Measurements from ENCODE around the gene NFIA.

The NFIA gene
- total RNA-seq, result 18.7 to 18.9 reads per million in 2 donors

DNA sequence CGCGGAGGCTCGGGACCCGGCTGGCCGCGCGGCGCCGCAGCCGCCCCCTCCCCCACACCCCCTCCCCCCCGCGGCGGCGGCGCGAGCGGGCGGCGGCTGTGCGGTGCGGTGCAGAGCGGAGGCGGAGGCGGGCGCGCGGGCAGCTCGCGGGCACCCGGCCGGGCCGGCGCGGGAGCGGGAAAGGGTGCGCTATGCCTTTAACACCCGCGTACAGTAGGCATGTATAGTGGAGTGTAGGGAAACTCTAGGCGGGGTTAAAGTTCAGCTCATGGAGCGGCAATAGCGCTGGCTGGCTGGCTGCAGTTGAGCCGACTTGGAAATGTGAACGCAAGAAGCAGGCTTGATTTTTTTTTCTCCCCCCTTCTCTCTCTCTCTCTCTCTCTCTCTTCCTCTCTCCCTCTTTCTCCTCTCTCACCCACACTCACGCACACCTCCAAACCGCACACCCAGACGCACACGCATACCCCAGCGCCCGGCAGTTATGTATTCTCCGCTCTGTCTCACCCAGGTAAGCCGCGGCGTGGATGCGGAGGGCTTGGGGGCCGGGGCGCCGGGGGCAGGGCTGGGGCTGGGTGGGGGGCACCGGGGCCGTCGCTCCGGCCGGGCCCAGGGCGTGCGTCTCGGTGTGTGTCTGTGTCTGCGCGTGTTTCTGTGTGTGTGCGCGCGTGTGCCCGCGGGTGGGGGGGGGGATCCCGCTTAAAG is at the start of gene NFIA:
Gene NFIA (plus strand): TSS at position 251 of the 702 bp plus-strand sequence.
- DNase-seq, result no peak

DNA sequence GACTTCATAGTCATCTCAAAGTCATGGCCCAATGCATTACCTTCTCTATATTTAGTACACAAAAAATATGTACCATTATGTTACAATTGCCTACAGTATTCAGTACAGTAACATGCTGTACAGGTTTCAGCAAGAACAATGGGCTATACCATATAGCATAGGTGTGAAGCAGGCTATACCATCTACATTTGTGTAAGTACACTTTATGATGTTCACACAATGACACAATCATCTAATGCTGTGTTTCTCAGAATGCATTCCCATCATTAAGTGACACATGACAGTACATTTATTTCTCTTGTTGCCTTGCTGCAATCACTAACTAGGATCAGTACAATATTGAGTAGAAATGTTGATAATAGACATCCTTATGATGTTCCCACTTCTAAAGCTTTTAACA is 46.5 kb upstream of the NFIA start:
- DNase-seq, result no peak

DNA sequence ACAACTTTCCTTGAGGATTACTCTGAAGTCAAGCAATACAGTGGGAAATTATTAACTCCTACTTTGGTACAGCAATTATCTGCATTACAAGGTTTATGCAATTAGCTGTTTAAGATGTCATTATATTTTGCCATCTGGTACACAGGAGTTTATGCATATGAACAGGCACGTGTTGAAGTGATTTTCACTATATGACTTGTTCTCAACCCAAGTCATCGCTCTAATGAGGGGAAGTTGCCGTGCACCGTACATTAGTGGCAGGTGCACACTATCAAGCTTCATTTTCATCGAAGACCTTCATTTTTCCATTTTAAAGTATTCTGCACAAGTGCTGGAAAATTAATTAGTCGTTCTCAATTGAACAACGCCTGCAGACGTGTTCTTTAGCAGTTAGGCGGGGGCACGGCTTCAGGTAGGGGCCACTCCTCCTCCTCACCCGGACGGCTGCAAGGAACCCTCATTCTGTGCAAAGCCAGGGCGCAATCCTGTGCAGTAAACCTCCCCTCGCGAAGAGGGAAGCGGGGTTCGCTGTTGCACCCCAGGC is 39.8 kb upstream of the NFIA start:
- no peak for DNase-seq

DNA sequence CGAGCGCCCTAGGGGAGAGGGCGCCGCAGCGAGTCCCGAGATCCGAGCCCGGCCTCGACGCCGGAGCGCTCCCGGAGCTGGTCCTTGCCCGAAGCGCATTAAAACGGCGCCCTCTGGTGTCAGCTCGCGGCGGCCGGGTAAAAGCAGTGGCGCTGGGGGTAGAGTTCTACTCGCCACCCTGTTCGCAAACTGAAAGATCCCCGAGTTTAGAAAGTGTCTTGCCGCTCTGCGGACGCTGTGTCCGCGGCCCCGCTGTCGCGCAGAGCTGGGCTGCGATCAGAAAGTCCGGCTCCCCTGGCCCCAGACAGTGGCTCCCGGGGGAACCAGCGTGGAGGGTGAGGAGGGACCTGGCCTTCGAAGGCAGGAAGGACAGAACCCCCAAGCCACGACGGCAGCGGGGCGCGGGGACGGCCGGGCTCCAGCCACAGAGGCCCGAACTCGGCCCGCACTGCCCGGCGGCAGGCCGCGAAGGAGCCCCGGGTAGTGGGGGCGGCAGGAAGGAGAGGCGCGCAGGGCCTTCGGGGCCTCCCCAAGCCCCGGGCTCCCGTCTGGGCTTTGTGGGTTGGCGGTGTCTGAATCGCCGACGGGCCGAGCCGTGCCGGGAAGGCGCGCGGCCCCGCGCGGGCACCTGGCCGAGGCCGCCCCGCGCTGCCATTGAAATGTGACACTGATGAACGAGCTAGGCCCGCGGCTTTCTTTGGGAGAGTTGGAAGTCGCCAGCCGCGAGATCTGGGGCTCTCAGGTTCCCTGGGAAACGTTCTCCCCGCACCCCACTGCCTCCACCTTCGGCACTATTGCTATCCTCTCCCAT is 39.1 kb upstream of the NFIA start:
- peak; percentile 61 for DNase-seq

DNA sequence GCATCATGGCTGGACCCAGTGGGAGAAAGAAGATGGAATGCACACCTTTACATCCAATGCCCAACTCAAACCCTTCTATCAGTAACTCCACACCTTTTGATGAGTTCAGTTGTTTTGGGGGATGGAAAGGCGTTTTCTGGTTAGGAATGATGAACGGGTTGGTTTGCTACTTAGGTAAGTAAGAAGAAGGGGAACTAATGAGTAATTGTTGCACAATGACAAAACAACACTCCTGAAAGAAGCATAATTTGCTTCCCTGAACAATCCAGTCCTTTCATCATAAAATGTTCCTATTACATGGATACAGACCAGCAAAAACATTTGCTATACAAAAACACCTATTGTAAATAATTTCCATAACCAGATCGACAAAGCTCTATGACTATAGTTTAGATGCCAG is 35.9 kb upstream of the NFIA start:
- DNase-seq, result no peak

DNA sequence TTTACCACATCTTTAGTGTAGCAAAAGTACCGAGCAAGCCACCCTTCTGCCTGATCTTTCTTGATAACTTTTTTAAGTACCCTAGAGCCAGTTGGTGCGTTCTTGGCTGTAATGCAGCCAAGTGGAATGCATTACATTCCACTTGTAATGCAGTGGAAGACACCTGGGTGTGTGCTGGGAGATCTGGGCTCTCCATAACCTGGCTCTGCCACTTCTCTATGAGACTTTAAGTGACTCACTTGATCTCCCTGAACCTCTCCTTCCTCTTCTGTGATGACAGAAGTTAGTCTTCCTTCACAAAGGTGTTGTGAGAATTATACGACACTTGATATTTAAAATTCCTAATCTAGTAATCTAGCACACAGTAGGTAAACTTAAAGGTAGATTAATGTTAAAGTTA is 35.3 kb upstream of the NFIA start:
- no peak for DNase-seq

DNA sequence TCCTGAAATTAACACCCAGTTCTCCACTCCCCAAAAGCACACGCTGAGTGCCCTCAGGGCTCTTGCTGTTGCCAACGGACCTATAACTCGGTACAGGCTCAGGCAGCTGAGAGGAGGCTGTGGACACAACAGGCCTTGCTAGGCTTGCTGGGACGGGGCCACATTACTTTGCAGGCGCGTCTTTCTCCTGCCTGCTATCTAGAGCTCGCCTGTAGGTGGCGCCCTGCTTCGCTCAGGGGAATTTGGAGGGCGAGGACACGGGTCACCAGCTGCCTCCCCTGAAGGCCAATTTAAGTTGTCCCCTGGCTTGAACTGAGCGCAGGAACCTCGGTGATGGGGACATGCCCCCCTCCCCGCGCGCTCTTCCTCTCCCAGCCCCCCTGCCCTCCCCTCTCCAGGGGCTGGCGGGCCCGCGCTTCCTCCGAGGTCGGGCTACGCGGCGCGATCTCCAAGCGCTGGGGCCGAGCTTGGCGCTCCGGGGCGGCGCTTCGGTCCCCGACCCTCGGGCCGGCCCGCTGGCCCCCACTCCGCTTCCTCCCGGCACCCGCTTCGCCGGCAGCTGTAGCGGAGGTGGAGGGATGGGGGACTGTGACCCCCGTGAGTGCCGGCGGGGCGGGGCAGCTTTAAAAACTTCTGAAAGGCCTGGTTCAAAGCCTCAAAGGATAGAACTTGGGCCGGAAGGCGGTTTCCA is 32.4 kb upstream of the NFIA start:
- DNase-seq, result peak; percentile 40

DNA sequence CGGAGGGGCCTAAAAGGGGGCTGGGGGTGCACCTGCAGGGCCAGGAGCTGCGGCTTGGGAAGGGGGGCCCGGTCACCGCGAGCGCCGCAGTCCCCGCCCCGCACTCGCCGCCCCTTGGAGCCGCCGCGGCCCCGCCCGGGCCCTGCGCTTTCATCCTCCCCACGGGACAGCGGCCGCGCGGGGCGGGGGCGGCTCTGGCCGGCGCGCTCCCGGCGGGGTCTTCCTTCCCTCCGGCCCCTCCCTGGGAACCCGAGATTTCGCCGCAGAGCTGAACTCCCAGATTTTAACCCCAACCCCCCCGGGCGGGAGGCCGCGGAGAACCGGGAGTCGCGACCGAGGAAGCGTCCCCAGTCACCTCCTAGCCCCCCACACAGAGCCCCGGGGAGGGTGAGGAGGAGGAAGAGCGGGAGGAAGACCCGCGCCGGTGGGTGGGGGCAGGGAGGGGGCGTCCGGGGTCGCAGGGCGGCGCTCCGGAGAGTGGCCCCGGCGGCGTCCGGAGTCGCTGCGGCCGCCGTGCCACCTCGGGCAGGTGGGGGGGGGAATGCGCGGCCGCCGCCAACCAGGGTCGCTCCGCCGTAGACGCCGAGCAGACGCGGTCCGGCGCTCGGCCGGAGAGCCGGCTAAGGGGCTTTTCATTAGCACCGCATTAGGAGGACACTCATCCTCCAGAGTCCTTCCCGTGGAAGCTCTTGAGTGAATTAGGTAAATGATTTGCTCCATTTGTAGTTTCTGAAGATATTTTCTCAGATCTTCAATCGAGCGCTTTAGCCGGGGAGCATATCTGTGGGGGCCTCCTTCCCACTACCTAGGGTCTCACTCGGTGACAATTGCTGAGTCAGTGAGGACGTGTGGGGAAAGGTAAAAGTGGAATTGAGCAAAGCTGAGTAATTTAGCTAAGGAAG is 31.6 kb upstream of the NFIA start:
- no peak for DNase-seq

DNA sequence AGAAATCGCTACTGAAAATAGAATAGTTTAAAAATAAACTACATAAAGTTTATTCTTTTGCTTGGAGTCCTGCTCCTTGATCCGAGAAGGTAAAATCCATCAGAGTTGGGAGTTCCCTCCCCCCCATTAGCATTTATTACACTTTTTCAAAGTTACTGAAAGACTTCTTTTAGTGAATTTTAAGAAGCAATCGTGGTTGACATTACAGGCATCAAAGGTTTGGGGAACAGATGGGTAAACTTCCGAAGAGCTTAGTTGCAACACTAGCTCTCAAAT is 31.0 kb upstream of the NFIA start:
- DNase-seq, result no peak

DNA sequence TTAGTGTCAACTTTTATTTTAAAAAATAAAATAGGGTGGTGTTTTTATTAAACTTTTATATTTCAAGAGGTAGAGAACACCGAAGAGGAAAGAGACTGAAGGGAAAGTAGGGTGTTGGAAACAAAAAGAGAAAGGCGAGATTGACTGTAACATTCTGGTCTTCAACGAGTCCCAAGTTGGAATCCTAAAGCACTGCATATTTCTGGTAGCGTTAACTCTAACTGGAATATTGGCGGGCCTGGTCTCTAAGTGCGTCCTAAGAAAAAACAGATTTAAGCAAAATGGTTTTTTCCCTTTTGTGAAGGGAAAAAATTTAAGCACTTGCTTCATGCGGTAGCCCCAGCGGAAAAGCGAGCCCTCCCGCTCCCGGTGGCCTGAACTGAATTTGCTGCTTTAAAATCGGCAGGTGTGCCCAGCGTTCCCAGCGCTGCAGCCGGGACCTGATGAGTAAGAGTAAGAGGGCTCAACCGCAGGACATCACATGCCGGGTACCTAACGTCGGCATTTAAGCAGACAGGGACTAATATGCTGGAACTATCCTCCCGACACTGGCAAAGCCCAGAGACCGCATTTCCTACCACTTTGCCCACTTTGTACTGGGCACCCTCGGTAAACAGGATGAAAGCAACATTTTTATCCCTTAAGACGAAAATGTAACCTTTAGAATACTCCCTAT is 30.5 kb upstream of the NFIA start:
- DNase-seq, result no peak

DNA sequence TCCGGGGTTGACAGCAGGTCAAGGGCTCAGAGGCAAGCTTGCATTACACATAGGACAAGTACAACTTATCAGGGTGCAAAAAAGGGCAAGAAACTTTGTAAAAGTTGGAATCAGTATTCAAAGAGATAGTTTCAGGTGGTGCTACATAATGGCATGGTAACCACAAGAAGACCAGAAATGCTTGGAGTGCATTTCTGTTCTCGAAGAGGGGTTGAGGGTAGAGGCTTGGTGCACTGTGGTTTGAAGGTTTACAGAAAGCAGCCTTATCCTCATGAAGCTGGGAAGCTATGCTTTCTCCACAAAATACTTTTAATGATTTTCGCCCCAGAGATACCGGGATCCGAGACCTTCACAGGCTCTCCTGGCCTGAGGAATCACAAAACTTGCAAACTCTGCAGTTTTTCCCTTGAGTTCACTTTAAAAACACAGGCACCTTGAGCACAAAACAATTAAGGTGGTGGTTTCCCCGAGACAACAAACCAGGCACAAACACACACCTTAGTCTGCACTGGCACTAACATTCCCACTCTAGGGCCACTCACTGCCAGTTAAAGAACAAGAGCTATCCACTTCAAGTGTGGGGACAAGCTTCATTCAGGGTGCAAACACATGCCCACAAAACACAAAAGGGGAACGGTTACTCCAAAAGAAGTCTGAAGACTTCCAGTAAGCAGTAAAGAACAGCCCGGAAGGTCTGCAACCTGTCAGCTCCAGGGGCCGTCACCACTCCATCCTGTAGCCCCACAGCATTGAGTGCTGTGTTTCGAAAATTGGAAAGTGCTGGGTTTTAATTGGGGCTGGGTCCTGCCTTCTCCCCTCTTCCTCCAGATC is 29.8 kb upstream of the NFIA start:
- DNase-seq, result no peak

DNA sequence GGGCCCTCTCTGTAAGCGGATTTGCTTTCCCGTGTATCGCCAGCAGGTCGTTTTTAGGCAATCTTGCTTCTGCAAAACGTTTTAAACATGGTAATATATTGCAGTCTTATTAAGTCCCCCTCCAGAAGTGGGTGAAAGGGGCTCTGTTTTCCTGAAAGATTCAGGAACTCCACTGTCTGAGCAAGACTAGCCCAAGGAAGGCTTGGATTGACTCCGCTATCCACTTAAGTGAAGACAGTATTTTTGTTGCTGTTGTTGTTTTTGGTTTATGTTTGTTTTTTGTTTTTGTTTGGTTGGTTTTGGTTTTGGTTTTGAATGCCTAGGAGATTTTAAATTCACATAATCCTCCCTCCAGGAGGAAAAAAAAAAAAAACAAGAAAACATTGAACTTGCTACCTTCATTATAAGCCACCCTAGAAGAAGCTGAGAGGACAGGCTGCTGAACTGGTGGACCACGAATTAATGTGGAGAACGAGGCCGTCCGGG is 29.1 kb upstream of the NFIA start:
- DNase-seq, result no peak

DNA sequence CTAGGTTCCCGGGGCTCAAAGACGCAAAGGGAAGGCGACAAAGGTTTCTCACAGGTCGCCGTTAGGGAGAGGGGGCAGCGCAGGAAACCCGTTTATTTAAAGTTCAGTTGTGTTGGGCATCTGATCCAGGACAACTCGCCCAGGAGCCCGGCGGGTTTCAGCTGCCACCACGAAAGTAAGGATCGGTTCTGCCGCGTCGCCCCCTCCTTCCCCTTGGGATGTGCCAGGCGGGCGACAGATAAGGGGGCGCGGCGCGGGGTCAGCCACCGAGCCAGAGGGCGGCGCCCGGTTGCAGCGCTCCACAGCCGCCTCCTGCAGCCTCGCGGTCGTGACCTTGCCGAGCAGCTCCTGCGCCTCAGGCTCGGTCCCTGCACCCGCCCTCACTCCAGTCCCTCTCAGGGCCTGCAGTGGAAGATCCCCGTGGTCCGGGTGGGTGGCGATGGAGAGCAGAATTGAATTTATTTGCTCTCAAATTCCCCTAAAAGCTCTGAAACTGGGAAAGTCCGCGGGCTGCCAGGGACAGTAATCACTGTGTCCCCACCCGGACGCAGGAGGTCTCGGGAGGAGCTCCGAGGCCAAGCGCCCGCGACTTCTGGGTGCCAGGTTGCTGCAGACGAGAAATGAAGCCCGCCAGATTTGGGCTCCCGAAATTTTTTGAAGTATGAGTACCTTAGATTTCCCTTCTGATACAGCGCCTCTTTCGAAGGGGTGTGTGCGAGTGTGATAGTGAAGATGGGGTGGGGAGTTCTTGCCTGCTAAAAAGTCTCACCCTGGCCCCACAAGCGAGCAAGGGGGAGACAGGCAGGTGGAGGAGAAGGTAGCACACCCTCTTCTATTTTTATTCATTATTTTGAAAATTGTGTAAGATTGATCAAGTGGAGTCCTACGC is 28.4 kb upstream of the NFIA start:
- DNase-seq, result no peak

DNA sequence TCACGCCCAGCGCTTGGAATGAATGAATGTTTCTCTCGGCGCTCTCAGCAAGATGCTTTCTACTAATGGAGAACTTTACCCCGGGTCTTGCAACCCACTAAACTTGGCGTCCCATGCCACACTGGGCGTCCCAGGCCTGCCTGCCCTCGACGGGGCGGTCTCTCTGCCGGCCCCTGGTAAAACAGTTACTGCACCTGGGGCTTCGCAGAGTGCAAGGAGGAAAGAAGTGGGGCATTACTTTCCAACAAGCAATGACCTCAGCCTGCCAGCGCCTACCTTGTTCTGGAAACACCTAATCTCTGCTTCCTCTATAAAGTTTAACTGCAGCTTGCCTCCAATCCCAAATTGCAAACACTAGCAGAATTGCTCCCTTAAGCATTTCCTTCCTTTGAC is 27.8 kb upstream of the NFIA start:
- no peak for DNase-seq

DNA sequence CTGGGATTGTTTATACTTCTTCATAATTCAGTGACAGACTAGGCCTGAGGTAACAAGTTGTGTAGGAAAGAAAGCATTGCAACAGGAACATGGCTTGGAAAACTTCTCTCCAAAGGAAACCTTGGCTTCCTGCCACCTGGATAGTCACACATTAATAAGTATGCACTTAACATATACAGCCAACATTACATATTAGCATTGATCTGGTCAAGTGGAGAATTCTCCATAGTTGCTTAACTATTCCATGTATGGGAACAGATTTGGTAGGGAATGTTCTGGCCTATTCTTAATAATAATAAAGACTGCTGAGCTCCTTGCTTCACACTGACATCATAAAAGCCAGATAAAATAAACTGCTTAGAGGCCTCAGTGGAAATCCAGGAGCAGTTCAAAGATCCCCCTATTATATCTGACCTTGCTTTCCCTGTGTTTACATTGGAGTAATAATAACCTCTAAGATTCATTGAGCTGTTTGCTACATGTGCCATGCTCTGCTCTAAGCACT is 27.2 kb upstream of the NFIA start:
- DNase-seq, result no peak

DNA sequence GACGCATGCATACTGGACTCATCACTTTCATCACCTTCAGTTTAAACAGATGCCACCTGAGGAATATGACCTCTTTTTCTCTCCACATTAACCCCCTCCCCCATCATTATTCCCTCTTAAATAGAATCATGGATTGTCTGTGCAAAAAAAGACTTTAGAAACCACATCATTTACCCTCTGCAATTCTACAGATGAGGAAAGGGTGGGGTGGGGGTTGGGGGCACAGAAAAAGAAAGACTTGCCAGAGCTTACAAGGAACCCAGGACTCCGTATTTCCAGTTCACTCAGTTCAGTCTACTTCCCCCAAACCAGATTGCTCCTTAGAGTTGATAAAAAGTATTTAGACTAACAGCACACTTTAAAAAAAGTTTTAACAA is 26.2 kb upstream of the NFIA start:
- no peak for DNase-seq

DNA sequence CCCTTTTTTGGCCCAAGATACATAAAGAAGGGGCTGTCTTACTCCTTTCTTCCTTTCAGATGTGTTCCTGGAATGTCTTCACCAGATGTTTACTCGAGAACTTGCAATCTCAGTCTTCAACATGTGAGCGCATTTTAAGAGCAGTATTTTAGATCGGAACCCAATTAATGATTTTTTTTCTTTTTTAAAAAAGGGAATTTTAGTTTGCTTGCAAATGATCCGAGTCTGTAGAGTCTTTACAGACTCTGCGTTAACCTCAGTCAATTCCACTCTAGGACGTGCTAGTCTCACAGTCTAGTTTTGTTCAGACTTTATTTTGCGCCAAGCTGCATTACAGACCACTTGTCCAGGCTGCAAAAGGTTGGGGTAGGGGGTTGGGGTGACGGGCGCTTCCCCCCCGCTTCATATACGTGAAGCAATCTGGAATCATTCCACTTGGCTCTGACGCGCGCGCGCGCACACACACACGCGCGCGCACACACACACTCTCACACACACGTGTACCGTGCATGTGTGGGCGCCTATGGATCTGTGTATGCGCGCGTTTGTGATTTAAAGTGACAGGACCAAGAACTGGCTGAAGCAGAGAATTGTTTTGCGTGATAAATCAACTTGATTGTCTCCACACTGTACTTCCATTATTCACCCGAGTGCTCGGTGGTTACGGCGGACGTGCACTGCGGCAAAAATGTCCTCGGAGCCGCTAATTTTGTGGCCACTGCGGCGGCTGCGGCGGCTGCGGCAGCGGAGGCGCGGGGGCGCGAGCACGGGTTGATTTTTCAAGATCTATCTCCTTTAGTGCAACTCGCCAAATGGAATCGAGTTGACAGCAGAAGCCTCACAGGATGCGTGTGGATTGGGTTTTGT is 25.6 kb upstream of the NFIA start:
- DNase-seq, result no peak

DNA sequence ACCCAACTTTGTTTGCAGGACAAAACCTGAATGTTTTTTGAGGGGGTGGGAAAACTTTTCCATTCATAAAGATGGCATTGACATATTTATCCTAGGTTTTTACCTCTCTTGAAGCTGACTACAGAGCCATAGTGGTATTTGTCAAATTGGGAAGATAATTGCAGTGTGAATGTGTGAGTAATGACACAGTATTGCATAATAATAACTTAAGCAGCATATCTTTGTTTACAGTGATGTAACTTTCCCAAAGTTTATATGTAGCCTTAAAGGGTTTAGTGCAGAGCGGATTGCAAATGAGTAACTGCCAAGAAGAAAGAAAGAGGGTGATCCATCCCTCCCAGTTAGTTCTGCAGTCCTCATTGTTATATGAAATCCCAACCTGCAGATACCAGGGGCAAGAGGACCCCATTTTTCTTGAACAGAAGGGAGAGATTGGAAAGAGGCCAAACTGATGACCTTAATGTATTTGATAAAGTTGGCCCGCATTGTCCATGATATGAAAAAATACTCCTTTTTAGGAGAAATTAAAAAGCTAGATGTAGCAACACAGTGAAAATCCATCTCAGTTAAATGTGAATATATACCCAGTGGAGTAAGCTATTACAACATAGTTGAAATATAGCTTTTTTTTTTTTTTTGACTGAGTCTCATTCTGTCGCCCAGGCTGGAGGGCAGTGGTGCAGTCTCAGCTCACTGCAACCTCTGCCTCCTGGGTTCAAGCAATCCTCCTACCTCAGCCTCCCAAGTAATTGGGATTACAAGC is 23.7 kb upstream of the NFIA start:
- no peak for DNase-seq

Data from activated gamma-delta T cell (primary cell).